NCI-H146 treated with DMSO at 0.1 percent for 48 hours (cell line): ENCODE measurements around the gene SMIM45.

Source experiments
- DNase-seq: peaks from one replicate; lab custom pipeline; 2025; ENCODE audit not compliant: unreplicated experiment; lab: John Stamatoyannopoulos, UW

Gene SMIM45

GRCh38 chr22:41915035-41915785, 36.7 kb upstream of the SMIM45 start, which contains the start of gene SHISA8:
TSS of gene SHISA8 (minus strand) at chr22:41915074. CDS start at chr22:41914667, 407 bp downstream.
- no peak for DNase-seq

GRCh38 chr22:41915786-41916493, 36.0 kb upstream of the SMIM45 start:
- no peak for DNase-seq

GRCh38 chr22:41916745-41917358, 35.1 kb upstream of the SMIM45 start:
- DNase-seq, result no peak

GRCh38 chr22:41917375-41917902, 34.5 kb upstream of the SMIM45 start:
- DNase-seq, result peak; percentile 19

GRCh38 chr22:41917903-41918791, 33.8 kb upstream of the SMIM45 start:
- DNase-seq, result no peak

GRCh38 chr22:41919357-41920224, 32.4 kb upstream of the SMIM45 start:
- DNase-seq, result no peak

- DNase-seq, result no peak
These were observed 31.5 kb upstream of the SMIM45 start for GRCh38 chr22:41920271-41920976.

- no peak for DNase-seq
These were observed 29.6 kb upstream of the SMIM45 start for GRCh38 chr22:41922328-41922727.

GRCh38 chr22:41922940-41923594, 28.9 kb upstream of the SMIM45 start:
- DNase-seq, result no peak

GRCh38 chr22:41923595-41924276, 28.2 kb upstream of the SMIM45 start:
- DNase-seq, result no peak

- DNase-seq, result peak; percentile 33
These were observed 26.0 kb upstream of the SMIM45 start for GRCh38 chr22:41925783-41926460.

- no peak for DNase-seq
These were observed 24.1 kb upstream of the SMIM45 start for GRCh38 chr22:41927813-41928212.

GRCh38 chr22:41928593-41929417, 23.1 kb upstream of the SMIM45 start:
- no peak for DNase-seq

- DNase-seq, result no peak
These were observed 22.5 kb upstream of the SMIM45 start for GRCh38 chr22:41929418-41929810.

- no peak for DNase-seq
These were observed 20.2 kb upstream of the SMIM45 start for GRCh38 chr22:41931701-41932269.

- DNase-seq, result no peak
These were observed 19.6 kb upstream of the SMIM45 start for GRCh38 chr22:41932353-41932752.
